ENCODE measurements around the gene CSTF2T.
"Not testable (repeated sequence)": the region's sequence is repeated elsewhere in the genome, so short reads cannot be mapped to it uniquely, and the experiment has no call there.

The CSTF2T gene

GRCh38 chr10:51698473-51699063 lies 827 bp downstream of the CSTF2T start:
- Histone ChIP-seq H3K4me1 (ENCODE audit: control insufficient read depth in 1 of 2, insufficient read depth in 2 of 2, low read length in 2 of 2) (peaks cover 19 to 21% of the 10 kb centered on the region in 2 donors), H3K9ac (ENCODE audit: low read depth in 1 of 2, low read length in 2 of 2) (peak overlapping the region; percentile 82 to 89), H3K27me3 (ENCODE audit: control insufficient read depth in 1 of 2, insufficient read depth in 2 of 2, low read length in 2 of 2) (no peaks in the 10 kb centered on the region), H3K9me3 (ENCODE audit: control insufficient read depth in 1 of 2, low read length in 2 of 2) (no peaks in the 10 kb centered on the region), H3K4me3 (ENCODE audit: low read depth in 1 of 2, low read length in 2 of 2) (peak overlapping the region; percentile 98 to 99), H3K27ac (ENCODE audit: low read depth, low read length) (no peak overlapping the region), H3K36me3 (ENCODE audit: control insufficient read depth in 1 of 2, insufficient read depth in 2 of 2, low read length in 2 of 2) (no peaks in the 10 kb centered on the region)

GRCh38 chr10:51696251-51696650 lies 3.1 kb downstream of the CSTF2T start:
- Histone ChIP-seq H3K4me1 (ENCODE audit: control insufficient read depth in 1 of 2, insufficient read depth in 2 of 2, low read length in 2 of 2) (peaks cover 19 to 21% of the 10 kb centered on the region in 2 donors), H3K9me3 (ENCODE audit: control insufficient read depth in 1 of 2, low read length in 2 of 2) (no peaks in the 10 kb centered on the region), H3K36me3 (ENCODE audit: control insufficient read depth in 1 of 2, insufficient read depth in 2 of 2, low read length in 2 of 2) (no peaks in the 10 kb centered on the region), H3K4me3 (ENCODE audit: low read depth in 1 of 2, low read length in 2 of 2) (no peak overlapping the region), H3K27ac (ENCODE audit: low read depth, low read length) (no peak overlapping the region), H3K9ac (ENCODE audit: low read depth in 1 of 2, low read length in 2 of 2) (no peak overlapping the region), H3K27me3 (ENCODE audit: control insufficient read depth in 1 of 2, insufficient read depth in 2 of 2, low read length in 2 of 2) (no peaks in the 10 kb centered on the region)

GRCh38 chr10:51694086-51694768 lies 5.2 kb downstream of the CSTF2T start:
- Histone ChIP-seq H3K9me3 (ENCODE audit: control insufficient read depth in 1 of 2, low read length in 2 of 2) (no peaks in the 10 kb centered on the region), H3K4me1 (ENCODE audit: control insufficient read depth in 1 of 2, insufficient read depth in 2 of 2, low read length in 2 of 2) (peaks cover 15 to 16% of the 10 kb centered on the region in 2 donors), H3K9ac (ENCODE audit: low read depth in 1 of 2, low read length in 2 of 2) (no peak overlapping the region), H3K36me3 (ENCODE audit: control insufficient read depth in 1 of 2, insufficient read depth in 2 of 2, low read length in 2 of 2) (no peaks in the 10 kb centered on the region), H3K27me3 (ENCODE audit: control insufficient read depth in 1 of 2, insufficient read depth in 2 of 2, low read length in 2 of 2) (no peaks in the 10 kb centered on the region), H3K4me3 (ENCODE audit: low read depth in 1 of 2, low read length in 2 of 2) (no peak overlapping the region), H3K27ac (ENCODE audit: low read depth, low read length) (no peak overlapping the region)

- Histone ChIP-seq H3K27me3 (ENCODE audit: control insufficient read depth in 1 of 2, insufficient read depth in 2 of 2, low read length in 2 of 2) (no peaks in the 10 kb centered on the region), H3K27ac (ENCODE audit: low read depth, low read length) (no peak overlapping the region), H3K4me1 (ENCODE audit: control insufficient read depth in 1 of 2, insufficient read depth in 2 of 2, low read length in 2 of 2) (no peaks in the 10 kb centered on the region), H3K36me3 (ENCODE audit: control insufficient read depth in 1 of 2, insufficient read depth in 2 of 2, low read length in 2 of 2) (no peaks in the 10 kb centered on the region), H3K9ac (ENCODE audit: low read depth in 1 of 2, low read length in 2 of 2) (no peak overlapping the region), H3K4me3 (ENCODE audit: low read depth in 1 of 2, low read length in 2 of 2) (no peak overlapping the region), H3K9me3 (ENCODE audit: control insufficient read depth in 1 of 2, low read length in 2 of 2) (peaks cover 0 to 2% of the 10 kb centered on the region in 2 donors)
These were observed 8.3 kb downstream of the CSTF2T start for GRCh38 chr10:51691135-51691534.

GRCh38 chr10:51689536-51689935 lies 9.9 kb downstream of the CSTF2T start:
- Histone ChIP-seq H3K27me3 (ENCODE audit: control insufficient read depth in 1 of 2, insufficient read depth in 2 of 2, low read length in 2 of 2) (no peaks in the 10 kb centered on the region), H3K36me3 (ENCODE audit: control insufficient read depth in 1 of 2, insufficient read depth in 2 of 2, low read length in 2 of 2) (no peaks in the 10 kb centered on the region), H3K27ac (ENCODE audit: low read depth, low read length) (no peak overlapping the region), H3K9ac (ENCODE audit: low read depth in 1 of 2, low read length in 2 of 2) (no peak overlapping the region), H3K9me3 (ENCODE audit: control insufficient read depth in 1 of 2, low read length in 2 of 2) (peaks cover 0 to 2% of the 10 kb centered on the region in 2 donors), H3K4me3 (ENCODE audit: low read depth in 1 of 2, low read length in 2 of 2) (no peak overlapping the region), H3K4me1 (ENCODE audit: control insufficient read depth in 1 of 2, insufficient read depth in 2 of 2, low read length in 2 of 2) (no peaks in the 10 kb centered on the region)

- not testable (repeated sequence) for H3K36me3 ChIP-seq (ENCODE audit: control insufficient read depth in 1 of 2, insufficient read depth in 2 of 2, low read length in 2 of 2); H3K4me3 ChIP-seq (ENCODE audit: low read depth in 1 of 2, low read length in 2 of 2); H3K4me1 ChIP-seq (ENCODE audit: control insufficient read depth in 1 of 2, insufficient read depth in 2 of 2, low read length in 2 of 2); H3K27me3 ChIP-seq (ENCODE audit: control insufficient read depth in 1 of 2, insufficient read depth in 2 of 2, low read length in 2 of 2); H3K9me3 ChIP-seq (ENCODE audit: control insufficient read depth in 1 of 2, low read length in 2 of 2); H3K27ac ChIP-seq (ENCODE audit: low read depth, low read length); H3K9ac ChIP-seq (ENCODE audit: low read depth in 1 of 2, low read length in 2 of 2)
These were observed 10.6 kb downstream of the CSTF2T start for GRCh38 chr10:51688826-51689225.

DNA sequence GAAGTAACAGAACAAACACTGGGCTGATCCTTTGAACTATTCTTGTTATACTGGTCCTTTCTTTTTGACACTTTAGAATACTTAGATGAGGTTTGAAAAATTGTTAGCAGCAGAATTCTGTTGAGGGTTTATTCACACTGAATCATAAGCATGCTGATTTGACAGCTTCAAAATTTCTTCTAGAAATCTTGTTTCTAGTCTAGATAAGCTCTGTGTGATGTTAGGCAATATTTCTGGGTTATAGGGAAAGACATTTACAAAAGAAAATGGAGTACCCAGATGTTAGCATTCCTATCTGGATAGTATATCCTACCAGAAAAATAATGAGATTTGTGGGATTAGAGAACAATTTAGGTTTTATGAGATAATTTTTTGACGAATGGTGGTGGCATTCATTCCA lies 12.1 kb downstream of the CSTF2T start:
- H3K27me3 ChIP-seq (ENCODE audit: control insufficient read depth in 1 of 2, insufficient read depth in 2 of 2, low read length in 2 of 2), result no peaks in the 10 kb centered on the region
- peaks cover 0 to 2% of the 10 kb centered on the region in 2 donors for H3K9me3 ChIP-seq (ENCODE audit: control insufficient read depth in 1 of 2, low read length in 2 of 2)
- no peaks in the 10 kb centered on the region for H3K4me1 ChIP-seq (ENCODE audit: control insufficient read depth in 1 of 2, insufficient read depth in 2 of 2, low read length in 2 of 2)
- H3K4me3 ChIP-seq (ENCODE audit: low read depth in 1 of 2, low read length in 2 of 2), result no peak overlapping the region
- no peak overlapping the region for H3K9ac ChIP-seq (ENCODE audit: low read depth in 1 of 2, low read length in 2 of 2)
- H3K27ac ChIP-seq (ENCODE audit: low read depth, low read length), result no peak overlapping the region
- no peaks in the 10 kb centered on the region for H3K36me3 ChIP-seq (ENCODE audit: control insufficient read depth in 1 of 2, insufficient read depth in 2 of 2, low read length in 2 of 2)

GRCh38 chr10:51685768-51686167 lies 13.6 kb downstream of the CSTF2T start:
- no peaks in the 10 kb centered on the region for H3K4me1 ChIP-seq (ENCODE audit: control insufficient read depth in 1 of 2, insufficient read depth in 2 of 2, low read length in 2 of 2)
- H3K36me3 ChIP-seq (ENCODE audit: control insufficient read depth in 1 of 2, insufficient read depth in 2 of 2, low read length in 2 of 2), result no peaks in the 10 kb centered on the region
- no peak overlapping the region for H3K4me3 ChIP-seq (ENCODE audit: low read depth in 1 of 2, low read length in 2 of 2)
- peaks cover 0 to 2% of the 10 kb centered on the region in 2 donors for H3K9me3 ChIP-seq (ENCODE audit: control insufficient read depth in 1 of 2, low read length in 2 of 2)
- H3K9ac ChIP-seq (ENCODE audit: low read depth in 1 of 2, low read length in 2 of 2), result no peak overlapping the region
- no peak overlapping the region for H3K27ac ChIP-seq (ENCODE audit: low read depth, low read length)
- no peaks in the 10 kb centered on the region for H3K27me3 ChIP-seq (ENCODE audit: control insufficient read depth in 1 of 2, insufficient read depth in 2 of 2, low read length in 2 of 2)

- Histone ChIP-seq H3K4me3 (ENCODE audit: low read depth in 1 of 2, low read length in 2 of 2) (no peak overlapping the region), H3K9me3 (ENCODE audit: control insufficient read depth in 1 of 2, low read length in 2 of 2) (no peaks in the 10 kb centered on the region), H3K4me1 (ENCODE audit: control insufficient read depth in 1 of 2, insufficient read depth in 2 of 2, low read length in 2 of 2) (no peaks in the 10 kb centered on the region), H3K9ac (ENCODE audit: low read depth in 1 of 2, low read length in 2 of 2) (no peak overlapping the region), H3K36me3 (ENCODE audit: control insufficient read depth in 1 of 2, insufficient read depth in 2 of 2, low read length in 2 of 2) (no peaks in the 10 kb centered on the region), H3K27me3 (ENCODE audit: control insufficient read depth in 1 of 2, insufficient read depth in 2 of 2, low read length in 2 of 2) (no peaks in the 10 kb centered on the region), H3K27ac (ENCODE audit: low read depth, low read length) (no peak overlapping the region)
These were observed 16.2 kb downstream of the CSTF2T start for GRCh38 chr10:51683031-51683691.

- Histone ChIP-seq H3K36me3 (ENCODE audit: control insufficient read depth in 1 of 2, insufficient read depth in 2 of 2, low read length in 2 of 2) (no peaks in the 10 kb centered on the region), H3K27me3 (ENCODE audit: control insufficient read depth in 1 of 2, insufficient read depth in 2 of 2, low read length in 2 of 2) (no peaks in the 10 kb centered on the region), H3K9me3 (ENCODE audit: control insufficient read depth in 1 of 2, low read length in 2 of 2) (no peaks in the 10 kb centered on the region), H3K4me3 (ENCODE audit: low read depth in 1 of 2, low read length in 2 of 2) (no peak overlapping the region), H3K9ac (ENCODE audit: low read depth in 1 of 2, low read length in 2 of 2) (no peak overlapping the region), H3K4me1 (ENCODE audit: control insufficient read depth in 1 of 2, insufficient read depth in 2 of 2, low read length in 2 of 2) (no peaks in the 10 kb centered on the region), H3K27ac (ENCODE audit: low read depth, low read length) (no peak overlapping the region)
These were observed 19.6 kb downstream of the CSTF2T start for GRCh38 chr10:51679841-51680240.

Measured in duodenal mucosa (tissue), 2 donors.